Testis (tissue), 2 donors: ENCODE data around the gene HNF1B.

Experiments used
- CTCF ChIP-seq, 3 experiments: fragments of 450-650 bp in 2 of 3; fragments of 200-600 bp in 1 of 3; sonication (generic) in 1 of 3; IDR thresholded peaks; one replicate each; pipeline ENCODE4 v1.5.1; 2016 to 2019; ENCODE audit warnings: antibody characterized with exemption in 3 of 3, mild to moderate bottlenecking in 2 of 3, moderate library complexity in 1 of 3
- POLR2A ChIP-seq: fragments of 450-650 bp; IDR thresholded peaks from one replicate; pipeline ENCODE4 v1.6.1; 2017; ENCODE audit warnings: antibody characterized with exemption, mild to moderate bottlenecking, moderate library complexity

- TF ChIP-seq CTCF (IDR thresholded peaks at IDR 0.05) (no peak), POLR2A (no peak)
Observed at GRCh38 chr17:37761059-37761458, 16.2 kb upstream of the HNF1B start.
